ENCODE results near the gene LCP2.

Gene LCP2

DNA sequence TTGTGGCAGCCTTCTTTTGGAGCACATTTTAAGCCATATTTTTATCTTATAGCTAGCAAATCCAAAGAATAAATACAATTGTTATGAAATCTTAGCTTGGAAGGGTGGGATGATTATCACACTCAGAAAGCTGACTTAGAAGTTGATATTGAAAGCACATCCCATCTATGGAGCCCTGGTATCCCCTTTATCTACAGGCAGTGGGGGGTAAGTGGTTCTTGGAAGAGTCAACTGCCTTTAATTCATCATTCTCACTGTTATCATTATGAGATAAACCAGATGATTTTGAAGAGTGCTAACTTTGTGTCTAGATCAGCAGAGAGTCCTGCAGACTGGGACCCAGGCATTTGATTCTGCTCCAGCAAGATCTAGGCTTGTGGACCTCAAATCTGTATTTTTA is 3.0 kb downstream of the LCP2 start:
- no peak for DNase-seq

GRCh38 chr5:170294057-170294456 is 3.5 kb downstream of the LCP2 start:
- DNase-seq, result no peak

GRCh38 chr5:170293273-170293672 is 4.3 kb downstream of the LCP2 start:
- DNase-seq, result no peak

DNA sequence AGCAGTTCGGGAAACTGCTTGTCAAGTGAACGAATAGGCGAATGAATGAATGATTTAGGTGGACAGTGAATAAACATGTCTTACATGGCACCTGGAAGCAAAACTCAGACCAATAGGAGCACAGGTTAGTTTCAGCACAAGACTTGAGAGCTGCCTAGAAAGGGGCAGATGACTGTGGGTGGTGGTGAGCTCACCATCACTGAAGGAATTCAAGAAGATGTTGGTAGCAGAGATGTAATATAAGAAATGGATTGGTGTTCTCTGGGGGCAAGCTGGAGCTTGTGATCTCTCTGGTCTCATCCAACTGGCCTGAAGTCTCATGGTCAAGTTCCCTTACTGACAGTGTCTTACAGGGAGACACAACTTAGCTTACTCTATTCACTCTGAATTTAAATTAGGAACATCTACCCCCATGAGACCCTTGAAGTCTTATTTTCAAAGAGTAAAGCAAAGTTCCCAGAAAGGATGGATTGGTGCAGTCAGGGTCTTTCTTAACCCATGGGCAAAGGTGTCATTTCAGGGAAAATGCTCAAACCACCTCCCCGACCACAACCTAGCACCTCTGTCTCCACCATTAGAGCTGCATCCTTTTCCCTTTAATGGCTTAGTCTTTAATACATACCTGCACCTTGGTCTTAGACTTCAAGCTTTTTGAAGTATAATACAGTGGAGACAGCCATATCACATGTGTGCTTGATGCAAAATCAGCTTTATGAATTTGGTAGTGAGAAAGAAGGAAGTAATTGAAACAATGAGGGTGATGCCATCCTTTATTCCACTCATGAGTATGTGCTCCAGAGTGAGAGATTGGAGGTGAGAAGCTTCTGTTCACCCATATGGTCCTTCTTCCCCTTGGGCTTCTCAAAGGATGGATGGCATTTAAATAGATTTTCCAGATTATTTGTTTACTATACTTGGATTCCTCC is 5.1 kb downstream of the LCP2 start:
- DNase-seq, result no peak

DNA sequence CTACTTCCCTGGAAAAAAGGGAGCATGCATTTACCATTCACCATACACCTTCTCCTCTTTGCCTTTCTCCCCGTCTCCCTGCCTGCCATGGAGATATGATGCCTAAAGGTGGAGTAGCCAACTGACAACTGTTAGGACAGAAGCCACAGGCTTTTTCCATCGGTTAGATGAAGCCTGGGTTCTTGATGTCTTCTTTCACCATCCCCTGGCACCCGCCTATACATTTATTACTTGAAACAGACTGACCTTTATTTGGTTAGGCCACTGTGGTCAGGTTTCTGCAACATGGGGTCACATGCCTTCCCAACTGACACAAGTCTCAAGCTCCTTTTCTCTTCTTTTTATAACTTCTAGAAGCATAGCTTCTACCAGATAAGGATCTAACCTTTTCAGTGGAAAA is 7.1 kb downstream of the LCP2 start:
- no peak for DNase-seq

- DNase-seq, result no peak
Observed at GRCh38 chr5:170289764-170290163, 7.8 kb downstream of the LCP2 start.

DNA sequence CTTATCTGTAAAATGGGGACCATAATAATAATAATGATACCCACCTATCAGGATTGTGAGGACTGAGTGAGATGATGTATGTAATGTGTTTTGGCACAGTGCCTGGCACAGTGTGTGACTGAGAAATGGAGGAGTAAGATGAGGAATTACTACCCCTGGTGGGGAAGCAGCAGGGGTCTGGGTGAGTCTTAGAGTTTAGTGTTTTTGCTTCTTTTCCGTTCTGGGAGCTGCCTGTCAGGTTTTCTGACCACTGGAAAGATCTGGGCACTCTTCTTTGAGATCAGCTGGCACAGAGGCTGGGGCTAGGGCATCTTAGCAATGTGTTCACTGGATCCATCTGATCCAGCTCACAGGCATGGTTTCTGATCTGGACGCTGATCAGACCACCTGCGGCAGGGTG is 8.5 kb downstream of the LCP2 start:
- no peak for DNase-seq

- DNase-seq, result no peak
Observed at GRCh38 chr5:170288551-170288950, 9.0 kb downstream of the LCP2 start.

DNA sequence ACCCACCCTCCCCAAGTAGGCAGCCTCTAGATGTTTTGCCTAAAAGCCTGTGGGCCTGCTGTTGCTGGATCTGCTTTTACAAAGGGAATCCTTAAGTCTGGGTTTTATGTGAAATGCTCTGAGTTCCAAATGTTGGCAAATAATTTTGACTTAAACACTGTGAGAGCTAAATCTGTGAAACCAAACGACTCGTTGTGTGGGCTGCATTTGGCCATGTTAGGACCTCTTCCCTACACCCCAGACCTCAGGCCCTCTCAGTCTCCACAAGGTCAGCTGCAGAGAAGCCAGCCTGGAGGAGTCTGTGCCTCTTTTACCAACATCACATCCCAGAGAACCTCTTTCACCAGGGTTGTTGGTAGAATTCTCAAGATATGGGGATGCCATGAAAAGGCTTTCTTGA is 9.4 kb downstream of the LCP2 start:
- DNase-seq, result no peak

- no peak for DNase-seq
Observed at GRCh38 chr5:170287532-170287931, 10.0 kb downstream of the LCP2 start.

GRCh38 chr5:170286386-170286925 is 11.1 kb downstream of the LCP2 start:
- no peak for DNase-seq

- DNase-seq, result no peak
Observed at GRCh38 chr5:170285181-170285580, 12.4 kb downstream of the LCP2 start.

- no peak for DNase-seq
Observed at GRCh38 chr5:170284231-170284630, 13.3 kb downstream of the LCP2 start.

DNA sequence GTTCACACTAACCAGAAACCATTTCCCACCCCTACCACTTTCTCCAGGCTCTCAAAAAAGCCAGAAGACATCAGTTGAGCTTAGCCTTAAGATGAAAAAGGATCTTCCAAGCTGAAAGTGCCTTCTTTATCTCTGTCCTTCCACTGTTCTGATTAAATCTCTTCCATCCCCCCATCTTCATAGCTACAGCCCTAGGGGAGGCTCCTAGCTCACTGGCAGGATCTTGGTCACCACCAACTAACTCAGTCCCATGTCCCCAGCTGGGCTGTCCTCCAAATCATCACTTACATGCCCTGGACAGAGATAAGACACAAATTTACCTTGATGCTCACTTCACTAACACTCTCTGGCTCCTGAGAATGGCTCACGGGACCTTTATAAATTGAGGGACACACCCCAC is 14.3 kb downstream of the LCP2 start:
- DNase-seq, result no peak

GRCh38 chr5:170280011-170280493 is 17.5 kb downstream of the LCP2 start:
- DNase-seq, result no peak

GRCh38 chr5:170279459-170279817 is 18.1 kb downstream of the LCP2 start:
- no peak for DNase-seq

DNA sequence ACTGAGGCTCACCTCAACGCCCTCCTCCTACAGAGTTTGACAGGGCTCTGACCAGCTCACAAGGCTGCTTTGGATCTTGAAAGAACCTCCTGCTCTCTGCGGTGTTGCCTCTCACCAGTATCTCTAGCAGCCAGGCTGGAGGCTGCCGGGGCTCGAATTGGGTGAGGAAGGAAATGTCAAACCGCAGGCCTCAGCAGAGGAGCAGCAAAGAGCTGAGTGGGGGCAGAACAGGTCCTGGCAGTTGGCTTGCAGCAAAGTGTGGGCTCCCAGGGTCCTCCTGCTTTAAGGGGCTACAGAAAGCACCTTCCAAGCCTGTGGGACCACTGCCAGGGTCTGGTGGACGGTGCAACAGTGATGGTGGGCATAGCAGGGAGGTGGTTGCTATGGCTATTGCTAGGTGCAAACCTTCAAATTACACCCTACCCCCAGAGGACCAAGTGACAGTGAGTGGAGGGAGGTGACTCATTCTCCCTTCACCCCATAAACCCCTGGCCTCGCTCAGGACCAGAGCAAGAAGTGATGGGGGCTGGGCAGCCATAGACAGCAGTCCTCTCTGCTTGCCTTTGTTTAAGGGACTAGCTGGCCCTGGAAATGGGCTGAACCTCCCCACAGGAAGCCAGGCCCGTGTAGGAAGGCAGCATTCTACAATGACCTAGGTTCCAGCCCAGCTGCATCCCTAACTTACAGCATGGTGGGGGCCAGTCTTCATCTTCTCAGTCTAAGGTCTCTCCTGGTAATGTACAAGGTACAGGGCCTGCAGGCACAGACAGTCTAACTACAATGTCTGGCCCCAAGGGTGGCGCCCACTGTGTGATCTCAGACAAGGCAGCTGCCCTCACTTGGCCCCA is 18.7 kb downstream of the LCP2 start:
- DNase-seq, result no peak

DNA sequence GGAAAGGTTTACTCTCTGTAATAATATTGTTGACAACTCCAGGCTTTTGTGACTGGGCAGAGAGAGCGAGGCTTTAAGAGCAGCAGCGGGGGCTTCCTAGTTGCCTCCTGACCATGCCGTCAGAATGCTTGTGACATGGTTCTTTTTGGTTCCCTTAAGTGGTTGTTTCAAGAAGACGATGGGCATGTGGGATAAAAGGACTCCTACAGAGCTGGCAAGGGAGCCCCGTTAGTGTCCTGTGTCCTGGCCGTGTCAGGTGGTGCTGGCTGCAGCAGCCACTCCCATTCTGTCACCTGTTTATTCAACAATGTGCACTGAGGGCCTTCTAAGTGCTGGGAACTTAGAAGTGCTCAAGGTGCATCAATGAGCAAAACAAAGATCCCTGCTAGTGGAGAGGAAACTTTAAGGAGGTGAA is 19.7 kb downstream of the LCP2 start:
- DNase-seq, result no peak

DNA sequence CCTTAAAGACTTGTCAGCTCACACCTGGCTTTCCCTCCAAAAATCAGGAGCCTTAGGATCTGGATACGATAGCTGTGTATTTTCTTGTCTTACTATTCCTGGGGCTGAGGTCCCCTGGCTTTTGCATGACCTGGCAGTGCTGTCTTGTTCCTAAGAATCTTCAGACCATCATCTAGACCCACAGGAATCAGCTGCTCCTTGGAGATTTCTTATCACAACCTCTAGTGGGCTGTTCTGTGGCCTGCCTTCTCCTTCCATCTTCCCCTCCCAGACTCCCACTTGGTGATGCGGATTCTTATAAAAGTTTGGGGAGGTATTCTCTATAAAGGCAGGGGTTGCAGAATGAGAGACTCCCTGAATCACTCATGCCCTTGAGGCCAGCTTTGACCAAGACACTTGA is 21.4 kb downstream of the LCP2 start:
- DNase-seq, result no peak

DNA sequence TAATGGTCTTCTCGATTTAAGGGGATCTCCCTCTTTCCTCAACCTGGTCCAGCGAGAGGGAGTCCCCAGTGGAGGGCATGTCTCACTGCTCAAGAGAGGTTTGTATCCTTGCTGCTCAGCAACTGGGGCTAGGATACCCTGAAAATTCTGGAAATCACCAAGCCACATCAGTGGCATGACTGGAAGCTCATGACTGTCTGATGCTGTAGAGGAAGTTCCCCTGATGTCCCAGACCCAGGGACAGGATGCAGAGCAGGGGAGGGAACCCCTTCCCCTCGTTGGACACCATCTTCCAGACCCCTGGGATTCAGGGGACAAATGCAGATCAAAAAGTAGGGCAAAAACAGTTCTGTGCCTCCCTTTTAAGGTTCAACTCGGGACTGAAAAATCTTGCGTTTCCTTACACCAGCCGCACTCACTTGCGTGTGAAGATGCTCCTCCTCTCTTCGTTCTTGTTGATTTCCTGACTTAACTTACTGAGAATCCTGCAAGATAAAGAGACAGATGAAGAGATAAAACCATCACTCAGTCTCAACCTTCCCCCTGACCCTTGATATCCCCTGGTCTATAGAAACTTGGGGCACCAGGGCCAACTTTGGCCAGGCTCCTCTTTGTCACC is 22.1 kb downstream of the LCP2 start:
- no peak for DNase-seq

DNA sequence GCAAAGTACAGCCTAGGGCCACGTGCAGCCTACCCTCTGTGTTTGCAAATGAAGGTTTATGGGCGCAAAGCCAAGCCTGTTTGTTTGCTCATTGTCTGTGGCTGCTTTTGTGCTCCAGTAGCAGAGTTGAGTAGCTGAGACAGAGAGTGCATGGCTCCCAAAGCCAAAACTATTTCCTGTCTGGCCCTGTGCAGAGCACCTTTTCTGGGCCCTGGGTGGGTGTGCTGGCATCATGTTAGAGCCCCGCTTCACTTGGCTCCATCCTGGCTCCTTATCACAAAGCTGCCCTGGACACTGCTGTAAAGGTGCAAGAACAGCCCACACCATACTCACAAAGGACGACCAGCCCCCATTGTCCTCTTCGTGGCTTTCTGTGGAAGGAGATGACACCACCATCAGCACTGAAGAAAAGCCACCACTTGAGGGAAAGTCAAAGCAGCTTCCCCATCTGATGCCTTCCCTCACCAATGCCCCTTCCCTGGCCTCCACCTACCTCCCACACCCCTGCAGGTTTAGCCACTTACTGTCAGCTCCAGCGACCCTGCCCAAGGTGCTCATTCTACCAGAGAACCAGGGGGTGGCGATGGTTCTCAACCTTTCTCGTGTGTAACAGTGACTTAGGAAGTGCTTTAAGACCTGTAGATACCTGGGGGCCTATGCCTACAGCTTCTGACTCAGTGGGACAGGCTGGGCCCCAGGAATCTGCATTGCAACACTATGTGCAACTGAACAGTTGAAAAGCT is 23.4 kb downstream of the LCP2 start:
- DNase-seq, result no peak

- no peak for DNase-seq
Observed at GRCh38 chr5:170270293-170271069, 27.1 kb downstream of the LCP2 start.
